Neural progenitor cell (in vitro differentiated cells): ENCODE data around the gene PRR7. TPM values are rescaled to one million over a fixed set of nuclear protein-coding genes. Genes with fewer than 3 reads are reported as not detected.
A peak's percentile ranks its signal among the peaks of the same experiment; 100 is the strongest.

Experiments
- DNase-seq: peaks from one replicate; pipeline ENCODE4 v3.0.0-alpha.2; 2016; ENCODE audit warnings: low spot score
- H2AFZ ChIP-seq: fragments of 200-600 bp; sonication (generic); replicated peaks from 2 replicates; pipeline ENCODE4 v1.6.1; 2016; ENCODE audit warnings: antibody characterized with exemption
- H3F3A ChIP-seq: fragments of 200-600 bp; sonication (generic); 2 replicates; pipeline ENCODE4 v1.6.1; 2016; ENCODE audit warnings: antibody characterized with exemption, low read depth
- H3K27ac ChIP-seq: fragments of 200-600 bp; sonication (generic); 2 replicates; pipeline ENCODE4 v1.5.1; 2016; ENCODE audit warnings: mild to moderate bottlenecking
- H3K27me3 ChIP-seq: fragments of 200-600 bp; sonication (generic); 2 replicates; pipeline ENCODE4 v1.6.1; 2016; ENCODE audit warnings: mild to moderate bottlenecking, moderate library complexity
- H3K36me3 ChIP-seq: fragments of 200-600 bp; sonication (generic); 2 replicates; pipeline ENCODE4 v1.5.1; 2016
- H3K4me1 ChIP-seq: fragments of 200-600 bp; sonication (generic); 2 replicates; pipeline ENCODE4 v1.6.1; 2016; ENCODE audit warnings: mixed run types
- H3K4me2 ChIP-seq: fragments of 200-600 bp; sonication (generic); 2 replicates; pipeline ENCODE4 v1.6.1; 2016
- H3K4me3 ChIP-seq: fragments of 200-600 bp; sonication (generic); 2 replicates; pipeline ENCODE4 v1.5.1; 2016
- H3K79me2 ChIP-seq: fragments of 200-600 bp; sonication (generic); 2 replicates; pipeline ENCODE4 v1.6.1; 2016; ENCODE audit warnings: low read depth
- H3K9ac ChIP-seq: fragments of 200-600 bp; sonication (generic); 2 replicates; pipeline ENCODE4 v1.6.1; 2016
- H3K9me3 ChIP-seq: fragments of 200-600 bp; sonication (generic); 2 replicates; pipeline ENCODE4 v1.5.1; 2016; ENCODE audit warnings: low read depth
- H4K20me1 ChIP-seq: fragments of 200-600 bp; sonication (generic); 2 replicates; pipeline ENCODE4 v1.6.1; 2016; ENCODE audit warnings: low read depth
- H3K27ac Mint-ChIP-seq: 3 replicates; pipeline ENCODE4 v1.8.0; 2021; ENCODE audit warnings: mixed read lengths
- H3K27me3 Mint-ChIP-seq: 2 replicates; pipeline ENCODE4 v1.8.0; 2022; ENCODE audit warnings: low read depth, mild to moderate bottlenecking, inconsistent platforms, moderate library complexity, mixed read lengths; ENCODE audit not compliant: insufficient read depth
- H3K36me3 Mint-ChIP-seq: 3 replicates; pipeline ENCODE4 v1.8.0; 2021; ENCODE audit warnings: mixed read lengths
- H3K4me1 Mint-ChIP-seq: 3 replicates; pipeline ENCODE4 v1.8.0; 2021; ENCODE audit warnings: mixed read lengths
- H3K4me3 Mint-ChIP-seq: 3 replicates; pipeline ENCODE4 v1.8.0; 2021; ENCODE audit warnings: mild to moderate bottlenecking, moderate library complexity, mixed read lengths
- H3K9me3 Mint-ChIP-seq: 3 replicates; pipeline ENCODE4 v1.8.0; 2020; ENCODE audit warnings: mixed read lengths
- CTCF ChIP-seq: fragments of 200-600 bp; sonication (generic); IDR thresholded peaks from 2 replicates; pipeline ENCODE4 v1.5.1; 2017; ENCODE audit warnings: antibody characterized with exemption, mild to moderate bottlenecking
- EZH2 ChIP-seq: fragments of 200-600 bp; sonication (generic); IDR thresholded peaks from 2 replicates; pipeline ENCODE4 v1.6.1; 2017; ENCODE audit warnings: antibody characterized with exemption, mild to moderate bottlenecking, moderate library complexity
- EZH2phosphoT487 ChIP-seq: fragments of 200-600 bp; sonication (generic); IDR thresholded peaks from 2 replicates; pipeline ENCODE4 v1.6.1; 2017; ENCODE audit warnings: antibody characterized with exemption
- total RNA-seq: library from RNA; depleted of rRNA; stranded (reverse); fragments of >200 nt; gene quantifications from 2 replicates; pipeline ENCODE4 v1.2.3, GENCODE V29; 2015; ENCODE audit warnings: low replicate concordance

The PRR7 gene
- total RNA-seq, 1 donor from 2014 or later: 4.5 TPM

- DNase-seq: no peak
- Histone ChIP-seq H3F3A (peaks cover 7% of the 10 kb centered on the region), H3K4me1 (peaks cover 9% of the 10 kb centered on the region), H3K27me3 (no peaks in the 10 kb centered on the region), H3K4me3 (no peak overlapping the region), H3K79me2 (peaks cover 32% of the 10 kb centered on the region), H3K9ac (no peak overlapping the region), H3K36me3 (no peaks in the 10 kb centered on the region), H2AFZ (no peak overlapping the region), H3K9me3 (no peaks in the 10 kb centered on the region), H3K4me2 (no peak overlapping the region), H3K27ac (no peak overlapping the region), H4K20me1 (peaks cover 33% of the 10 kb centered on the region)
- Mint-ChIP-seq H3K36me3 (peaks cover 4% of the 10 kb centered on the region), H3K4me3 (peak overlapping the region; percentile 24), H3K4me1 (peaks cover 27% of the 10 kb centered on the region), H3K27me3 (peaks cover 2% of the 10 kb centered on the region), H3K9me3 (no peaks in the 10 kb centered on the region), H3K27ac (peak overlapping the region; percentile 33)
- TF ChIP-seq EZH2phosphoT487 (no peak), CTCF (no peak), EZH2 (no peak)
Measured at GRCh38 chr5:177430140-177430951, 16.3 kb upstream of the PRR7 start.

- peaks cover 33% of the 10 kb centered on the region for H4K20me1 ChIP-seq
- peaks cover 23% of the 10 kb centered on the region for H3K4me1 Mint-ChIP-seq
- peaks cover 1% of the 10 kb centered on the region for H3F3A ChIP-seq
- H3K4me3 ChIP-seq: no peak overlapping the region
- H3K4me3 Mint-ChIP-seq: peak overlapping the region; percentile 48
- H3K4me1 ChIP-seq: peaks cover 9% of the 10 kb centered on the region
- no peak overlapping the region for H2AFZ ChIP-seq
- H3K36me3 ChIP-seq: no peaks in the 10 kb centered on the region
- H3K27me3 Mint-ChIP-seq: peaks cover 2% of the 10 kb centered on the region
- H3K79me2 ChIP-seq: peaks cover 32% of the 10 kb centered on the region
- H3K36me3 Mint-ChIP-seq: peaks cover 4% of the 10 kb centered on the region
- TF ChIP-seq EZH2phosphoT487: no peak
- no peaks in the 10 kb centered on the region for H3K27me3 ChIP-seq
- DNase-seq: no peak
- H3K27ac ChIP-seq: no peak overlapping the region
- no peak overlapping the region for H3K9ac ChIP-seq
- no peak overlapping the region for H3K27ac Mint-ChIP-seq
- H3K9me3 Mint-ChIP-seq: no peaks in the 10 kb centered on the region
- H3K9me3 ChIP-seq: no peaks in the 10 kb centered on the region
- H3K4me2 ChIP-seq: no peak overlapping the region
Measured at GRCh38 chr5:177430972-177431316, 15.7 kb upstream of the PRR7 start.

- H3K79me2 ChIP-seq: peaks cover 32% of the 10 kb centered on the region
- no peaks in the 10 kb centered on the region for H3K9me3 ChIP-seq
- no peak overlapping the region for H3K4me2 ChIP-seq
- no peaks in the 10 kb centered on the region for H3K27me3 ChIP-seq
- H3K27ac Mint-ChIP-seq: no peak overlapping the region
- H3K4me3 Mint-ChIP-seq: peak overlapping the region; percentile 48
- no peak overlapping the region for H3K9ac ChIP-seq
- H3K36me3 Mint-ChIP-seq: peaks cover 4% of the 10 kb centered on the region
- no peaks in the 10 kb centered on the region for H3F3A ChIP-seq
- no peak for DNase-seq
- TF ChIP-seq EZH2phosphoT487: no peak
- TF ChIP-seq CTCF: no peak
- no peak for TF ChIP-seq EZH2
- H4K20me1 ChIP-seq: peaks cover 33% of the 10 kb centered on the region
- H3K4me1 Mint-ChIP-seq: peaks cover 23% of the 10 kb centered on the region
- H3K9me3 Mint-ChIP-seq: no peaks in the 10 kb centered on the region
- H3K4me1 ChIP-seq: peaks cover 9% of the 10 kb centered on the region
- H3K4me3 ChIP-seq: no peak overlapping the region
- H3K27ac ChIP-seq: no peak overlapping the region
- no peak overlapping the region for H2AFZ ChIP-seq
- H3K36me3 ChIP-seq: no peaks in the 10 kb centered on the region
- peaks cover 2% of the 10 kb centered on the region for H3K27me3 Mint-ChIP-seq
Measured at GRCh38 chr5:177431317-177432142, 15.1 kb upstream of the PRR7 start.
